ENCODE data around the gene CHRM2. TPM values are rescaled to one million over a fixed set of nuclear protein-coding genes. Genes with fewer than 3 reads are reported as not detected.

CHRM2 gene
- total and polyA plus RNA-seq, 2 of the 4 experiments (the other 2 are of a cell fraction), result 79.3 to 184 TPM

- intact Hi-C loops (cut with micrococcal nuclease), result no loop called here
- no peaks in the 10 kb centered on the region for H3K9me1 ChIP-seq (ENCODE audit: insufficient read depth, low read length)
- H2BK120ac ChIP-seq (ENCODE audit: low read depth, low read length), result no peak overlapping the region
- peaks cover 21% of the 10 kb centered on the region for H3K4me1 ChIP-seq (ENCODE audit: control insufficient read depth, insufficient read depth, low read length)
- in situ Hi-C loops (cut with MboI; ENCODE audit: low sequenced_read_pairs), result no loop called here
- no peak overlapping the region for H3K56ac ChIP-seq (ENCODE audit: extremely low read depth, insufficient read depth, low read length)
- ChIA-PET CTCF (no interaction called here), POLR2A (ENCODE audit: unreplicated experiment) (no interaction called here)
- DNase-seq, result no peak
- H3K79me1 ChIP-seq (ENCODE audit: low read depth in 1 of 2, low read length in 2 of 2), result peaks cover 24 to 49% of the 10 kb centered on the region in 2 experiments
- no peak overlapping the region for H3K18ac ChIP-seq (ENCODE audit: low read depth, low read length)
- no peak overlapping the region for H2AFZ ChIP-seq (replicated peaks; ENCODE audit: low read length, poor library complexity)
- dilution Hi-C loops (cut with HindIII; ENCODE audit: low sequenced_read_pairs, unreplicated experiment), result no loop called here
- no peak overlapping the region; the same call in 1 of the 2 replicates for H2BK20ac ChIP-seq (ENCODE audit: low read depth, low read length)
- no CpG with 5 or more reads among the region's 1 CpG for WGBS, 2 experiments (ENCODE audit: extremely low coverage in 2 of 2, insufficient read length in 1 of 2)
- H3K9ac ChIP-seq (ENCODE audit: low read depth, low read length), result no peak overlapping the region
- H3K4ac ChIP-seq (ENCODE audit: low read depth, low read length), result no peak overlapping the region
- no peak overlapping the region for H3K14ac ChIP-seq (replicated peaks; ENCODE audit: low read depth, low read length)
- H4K5ac ChIP-seq (ENCODE audit: low read depth, low read length), result no peak overlapping the region
- H3K27ac ChIP-seq (ENCODE audit: insufficient read depth, low read length), result no peak overlapping the region
- no peaks in the 10 kb centered on the region for H3K27me3 ChIP-seq (ENCODE audit: control insufficient read depth, insufficient read depth, low read length)
- no peak overlapping the region for H2AK9ac ChIP-seq (replicated peaks; ENCODE audit: low read depth, low read length, poor library complexity)
- H4K8ac ChIP-seq (ENCODE audit: low read depth in 2 of 2, low read length in 2 of 2), result no peak overlapping the region
- no peak overlapping the region for H3K23ac ChIP-seq (ENCODE audit: low read depth, low read length)
- H3K4me3 ChIP-seq (ENCODE audit: insufficient read depth, low read depth, low read length), result no peak overlapping the region
- H4K20me1 ChIP-seq (ENCODE audit: insufficient read depth, low read length), result no peaks in the 10 kb centered on the region
- no peak overlapping the region for H2BK15ac ChIP-seq (ENCODE audit: low read depth, low read length)
- no TSS peak for BruUV-seq (replicated peaks)
- no peak for TF ChIP-seq POLR2A (IDR thresholded peaks at IDR 0.05; ENCODE audit: low read depth, low read length)
- no peak for TF ChIP-seq CTCF (conservative IDR thresholded peaks at IDR 0.05; ENCODE audit: low read depth, low read length)
- no peak for TF ChIP-seq MXI1 (IDR thresholded peaks at IDR 0.05; ENCODE audit: borderline replicate concordance, low read depth, low read length)
- TF ChIP-seq MAZ (IDR thresholded peaks at IDR 0.05; ENCODE audit: borderline replicate concordance, low read depth, low read length), result no peak
- TF ChIP-seq RFX5 (IDR thresholded peaks at IDR 0.05; ENCODE audit: low read depth, low read length), result no peak
- no peak for TF ChIP-seq NFE2L2 (IDR thresholded peaks at IDR 0.05; ENCODE audit: low read depth, low read length)
- no peak for ATAC-seq (ENCODE audit: low read depth)
- no peak overlapping the region for H2BK5ac ChIP-seq (ENCODE audit: low read depth, low read length, poor library complexity, severe bottlenecking)
- no peaks in the 10 kb centered on the region for H3K9me3 ChIP-seq (ENCODE audit: control insufficient read depth, insufficient read depth, low read length)
- no peak overlapping the region for H4K91ac ChIP-seq (ENCODE audit: insufficient read depth, low read depth, low read length)
- H3K4me2 ChIP-seq (ENCODE audit: low read depth, low read length), result no peak overlapping the region
- H3K36me3 ChIP-seq (ENCODE audit: control insufficient read depth, insufficient read depth, low read length), result peaks cover 3% of the 10 kb centered on the region
- H2AK5ac ChIP-seq (ENCODE audit: low read depth, low read length), result no peak overlapping the region
Measured at GRCh38 chr7:136966825-136967224, 98.4 kb downstream of the CHRM2 start.
